ENCODE data around the gene TMEM245.

The TMEM245 gene

DNA sequence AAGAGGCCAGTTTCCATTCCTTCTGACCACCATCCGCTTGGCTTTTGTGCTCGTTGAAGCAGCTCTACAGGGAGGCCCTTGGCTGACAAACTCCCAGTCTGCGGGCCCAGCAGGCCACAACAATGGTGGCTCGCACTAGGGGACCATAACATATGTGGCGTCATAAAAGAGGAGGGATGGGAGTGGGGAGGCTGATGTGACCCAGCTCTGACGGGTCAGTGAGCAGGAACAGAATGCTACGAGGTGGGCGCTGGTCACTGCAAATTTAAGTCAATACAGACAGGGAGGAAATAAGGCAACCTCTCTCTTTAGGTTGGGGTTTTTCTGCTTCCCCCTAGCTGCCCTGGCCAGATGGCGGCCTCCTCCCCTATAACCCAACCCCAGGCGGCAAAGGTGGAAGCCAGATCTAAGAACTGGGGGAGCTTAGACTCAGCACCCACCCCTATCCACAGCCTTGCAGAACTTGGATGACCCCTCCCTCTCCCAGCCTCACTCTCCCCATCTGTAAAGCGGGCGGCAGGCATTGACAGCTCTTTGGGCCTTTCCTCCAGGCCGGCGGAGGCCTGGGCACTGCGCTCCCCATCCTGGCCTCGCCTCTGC is 46.5 kb upstream of the TMEM245 start:
- H2BK12ac ChIP-seq (ENCODE audit: low read length in 2 of 2) = no peak overlapping the region
- H3K4ac ChIP-seq (ENCODE audit: low read depth in 1 of 2, low read length in 2 of 2) = no peak overlapping the region
- no peak overlapping the region for H2BK15ac ChIP-seq (ENCODE audit: low read depth, poor library complexity, severe bottlenecking)
- H2BK120ac ChIP-seq (ENCODE audit: low read depth, low read length) = no peak overlapping the region
- H3K4me3 ChIP-seq (ENCODE audit: insufficient read depth in 1 of 2, low read depth in 1 of 2, low read length in 2 of 2) = no peak overlapping the region
- H3K23ac ChIP-seq (ENCODE audit: low read length in 2 of 2) = no peak overlapping the region
- H3K9ac ChIP-seq (ENCODE audit: low read length) = no peak overlapping the region
- H3K4me1 ChIP-seq (ENCODE audit: control insufficient read depth, insufficient read depth, low read depth, low read length) = peaks cover 3% of the 10 kb centered on the region
- H4K91ac ChIP-seq (ENCODE audit: low read length) = no peak overlapping the region
- 70% methylated on average over 16 of the region's 16 CpGs for WGBS
- H2AFZ ChIP-seq (ENCODE audit: low read depth, low read length) = no peak overlapping the region
- no peak overlapping the region for H3K4me2 ChIP-seq (ENCODE audit: low read length, poor library complexity, severe bottlenecking)
- peaks cover 32 to 64% of the 10 kb centered on the region in 2 experiments for H3K27me3 ChIP-seq (ENCODE audit: control insufficient read depth in 1 of 2, insufficient read depth in 1 of 2, low read length in 2 of 2)
- peaks cover 11% of the 10 kb centered on the region for H3K9me3 ChIP-seq (ENCODE audit: control insufficient read depth, low read length)
- no peaks in the 10 kb centered on the region for H3K36me3 ChIP-seq (ENCODE audit: control insufficient read depth in 1 of 2, insufficient read depth in 2 of 2, low read depth in 1 of 2, low read length in 2 of 2)
- H4K8ac ChIP-seq (ENCODE audit: low read length) = no peak overlapping the region
- H3K14ac ChIP-seq (ENCODE audit: low read length in 2 of 2) = no peak overlapping the region
- no peak overlapping the region for H2AK5ac ChIP-seq (ENCODE audit: low read length, severe bottlenecking)
- H3K79me1 ChIP-seq (replicated peaks; ENCODE audit: low read length, poor library complexity, severe bottlenecking) = no peaks in the 10 kb centered on the region
- no peak overlapping the region for H2BK5ac ChIP-seq (ENCODE audit: low read depth, low read length, poor library complexity, severe bottlenecking)
- no peak overlapping the region for H3K18ac ChIP-seq (ENCODE audit: low read depth in 1 of 2, low read length in 2 of 2)
- DNase-seq = no peak
- H3K27ac ChIP-seq (ENCODE audit: low read length, poor library complexity, severe bottlenecking) = no peak overlapping the region

DNA sequence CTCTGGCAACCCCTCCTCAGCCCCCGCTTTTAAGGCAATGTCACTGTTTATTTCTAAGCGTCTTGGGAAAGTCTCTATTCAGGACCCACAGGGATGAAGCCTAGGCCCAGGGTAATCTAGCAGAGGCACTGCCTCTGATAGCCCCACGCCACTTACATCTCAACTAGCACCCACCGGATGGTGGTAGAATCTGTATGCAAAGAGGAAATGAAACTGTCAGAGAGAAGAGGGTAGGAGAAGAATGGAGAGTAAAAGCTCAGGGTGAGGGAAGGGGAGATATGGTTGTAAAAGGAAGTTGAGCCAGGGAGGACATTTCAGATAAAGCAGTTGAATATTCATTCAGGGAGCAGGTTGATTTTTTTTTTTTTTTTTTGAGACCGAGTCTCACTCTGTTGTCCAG is 44.3 kb upstream of the TMEM245 start:
- no peak overlapping the region for H2BK15ac ChIP-seq (ENCODE audit: low read depth, poor library complexity, severe bottlenecking)
- peaks cover 3% of the 10 kb centered on the region for H3K4me1 ChIP-seq (ENCODE audit: control insufficient read depth, insufficient read depth, low read depth, low read length)
- H3K9ac ChIP-seq (ENCODE audit: low read length) = no peak overlapping the region
- WGBS = 83% methylated on average over 4 of the region's 5 CpGs
- no peak overlapping the region for H2BK120ac ChIP-seq (ENCODE audit: low read depth, low read length)
- H2AFZ ChIP-seq (ENCODE audit: low read depth, low read length) = no peak overlapping the region
- H3K4ac ChIP-seq (ENCODE audit: low read depth in 1 of 2, low read length in 2 of 2) = no peak overlapping the region
- no peak overlapping the region for H2AK5ac ChIP-seq (ENCODE audit: low read length, severe bottlenecking)
- no peak overlapping the region for H3K4me2 ChIP-seq (ENCODE audit: low read length, poor library complexity, severe bottlenecking)
- H3K79me1 ChIP-seq (replicated peaks; ENCODE audit: low read length, poor library complexity, severe bottlenecking) = no peaks in the 10 kb centered on the region
- peaks cover 11% of the 10 kb centered on the region for H3K9me3 ChIP-seq (ENCODE audit: control insufficient read depth, low read length)
- H3K4me3 ChIP-seq (ENCODE audit: insufficient read depth in 1 of 2, low read depth in 1 of 2, low read length in 2 of 2) = no peak overlapping the region
- H3K27me3 ChIP-seq (ENCODE audit: control insufficient read depth in 1 of 2, insufficient read depth in 1 of 2, low read length in 2 of 2) = peaks cover 32 to 65% of the 10 kb centered on the region in 2 experiments
- H3K27ac ChIP-seq (ENCODE audit: low read length, poor library complexity, severe bottlenecking) = no peak overlapping the region
- no peak overlapping the region for H2BK5ac ChIP-seq (ENCODE audit: low read depth, low read length, poor library complexity, severe bottlenecking)
- no peak for DNase-seq
- H3K36me3 ChIP-seq (ENCODE audit: control insufficient read depth in 1 of 2, insufficient read depth in 2 of 2, low read depth in 1 of 2, low read length in 2 of 2) = no peaks in the 10 kb centered on the region
- no peak overlapping the region for H3K14ac ChIP-seq (ENCODE audit: low read length in 2 of 2)
- no peak overlapping the region for H4K91ac ChIP-seq (ENCODE audit: low read length)
- no peak overlapping the region for H4K8ac ChIP-seq (ENCODE audit: low read length)
- H3K18ac ChIP-seq (ENCODE audit: low read depth in 1 of 2, low read length in 2 of 2) = no peak overlapping the region
- no peak overlapping the region for H3K23ac ChIP-seq (ENCODE audit: low read length in 2 of 2)
- H2BK12ac ChIP-seq (ENCODE audit: low read length in 2 of 2) = no peak overlapping the region

DNA sequence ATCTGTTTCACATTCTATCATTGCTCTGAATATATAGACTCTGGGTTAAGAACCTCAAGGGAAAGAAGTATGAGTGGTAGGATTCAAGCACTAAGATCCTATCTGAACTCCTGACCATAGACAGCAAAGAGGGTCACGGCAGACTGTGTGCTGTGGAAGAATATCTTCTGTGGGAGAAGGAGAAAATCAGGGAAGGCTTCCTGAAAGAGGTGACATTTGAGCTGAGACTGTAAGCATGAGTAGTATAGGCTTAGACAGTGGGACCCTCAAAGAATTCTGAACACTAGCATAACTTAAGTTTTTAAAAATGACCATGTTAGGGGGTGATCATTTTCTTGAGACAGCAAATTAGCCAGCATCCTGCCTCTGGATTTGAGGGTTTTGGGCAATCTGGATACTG is 43.4 kb upstream of the TMEM245 start:
- Histone ChIP-seq H4K8ac (ENCODE audit: low read length) (no peak overlapping the region), H2BK120ac (ENCODE audit: low read depth, low read length) (no peak overlapping the region), H3K27me3 (ENCODE audit: control insufficient read depth in 1 of 2, insufficient read depth in 1 of 2, low read length in 2 of 2) (peaks cover 30 to 62% of the 10 kb centered on the region in 2 experiments), H3K79me1 (replicated peaks; ENCODE audit: low read length, poor library complexity, severe bottlenecking) (no peaks in the 10 kb centered on the region), H3K4me1 (ENCODE audit: control insufficient read depth, insufficient read depth, low read depth, low read length) (peaks cover 3% of the 10 kb centered on the region), H2AFZ (ENCODE audit: low read depth, low read length) (no peak overlapping the region), H2AK5ac (ENCODE audit: low read length, severe bottlenecking) (no peak overlapping the region), H2BK5ac (ENCODE audit: low read depth, low read length, poor library complexity, severe bottlenecking) (no peak overlapping the region), H3K14ac (ENCODE audit: low read length in 2 of 2) (no peak overlapping the region), H3K18ac (ENCODE audit: low read depth in 1 of 2, low read length in 2 of 2) (no peak overlapping the region), H3K9ac (ENCODE audit: low read length) (no peak overlapping the region), H4K91ac (ENCODE audit: low read length) (no peak overlapping the region), H3K9me3 (ENCODE audit: control insufficient read depth, low read length) (peaks cover 11% of the 10 kb centered on the region), H3K4ac (ENCODE audit: low read depth in 1 of 2, low read length in 2 of 2) (no peak overlapping the region), H2BK15ac (ENCODE audit: low read depth, poor library complexity, severe bottlenecking) (no peak overlapping the region), H3K36me3 (ENCODE audit: control insufficient read depth in 1 of 2, insufficient read depth in 2 of 2, low read depth in 1 of 2, low read length in 2 of 2) (no peaks in the 10 kb centered on the region), H2BK12ac (ENCODE audit: low read length in 2 of 2) (no peak overlapping the region), H3K4me2 (ENCODE audit: low read length, poor library complexity, severe bottlenecking) (no peak overlapping the region), H3K23ac (ENCODE audit: low read length in 2 of 2) (no peak overlapping the region), H3K4me3 (ENCODE audit: insufficient read depth in 1 of 2, low read depth in 1 of 2, low read length in 2 of 2) (no peak overlapping the region), H3K27ac (ENCODE audit: low read length, poor library complexity, severe bottlenecking) (no peak overlapping the region)
- WGBS = 86% methylated on average over 1 of the region's 1 CpG
- DNase-seq = no peak

DNA sequence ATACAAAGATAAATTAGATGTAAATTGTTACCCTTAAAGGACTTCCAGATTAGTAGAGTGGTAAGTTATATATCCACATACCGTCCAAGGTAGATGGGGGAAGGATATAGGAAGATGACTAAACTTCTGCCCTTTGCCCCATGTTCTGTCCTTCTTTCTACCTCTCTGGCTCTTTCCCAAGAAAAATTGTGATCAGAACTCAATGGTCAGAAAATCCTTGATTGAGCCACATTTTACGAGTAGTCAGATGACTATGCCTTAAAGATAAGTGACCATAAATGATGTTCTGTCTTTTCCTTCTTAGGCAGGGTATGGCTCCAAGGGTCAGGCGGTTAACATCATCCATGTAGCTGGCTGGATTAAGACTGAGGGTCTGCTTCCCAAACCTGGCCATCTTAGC is 42.9 kb upstream of the TMEM245 start:
- Histone ChIP-seq H3K4ac (ENCODE audit: low read depth in 1 of 2, low read length in 2 of 2) (no peak overlapping the region), H4K8ac (ENCODE audit: low read length) (no peak overlapping the region), H3K27ac (ENCODE audit: low read length, poor library complexity, severe bottlenecking) (no peak overlapping the region), H2BK5ac (ENCODE audit: low read depth, low read length, poor library complexity, severe bottlenecking) (no peak overlapping the region), H2BK120ac (ENCODE audit: low read depth, low read length) (no peak overlapping the region), H3K23ac (ENCODE audit: low read length in 2 of 2) (no peak overlapping the region), H3K36me3 (ENCODE audit: control insufficient read depth in 1 of 2, insufficient read depth in 2 of 2, low read depth in 1 of 2, low read length in 2 of 2) (no peaks in the 10 kb centered on the region), H2BK15ac (ENCODE audit: low read depth, poor library complexity, severe bottlenecking) (no peak overlapping the region), H3K9me3 (ENCODE audit: control insufficient read depth, low read length) (peaks cover 11% of the 10 kb centered on the region), H2AK5ac (ENCODE audit: low read length, severe bottlenecking) (no peak overlapping the region), H4K91ac (ENCODE audit: low read length) (no peak overlapping the region), H3K4me1 (ENCODE audit: control insufficient read depth, insufficient read depth, low read depth, low read length) (peaks cover 3% of the 10 kb centered on the region), H2BK12ac (ENCODE audit: low read length in 2 of 2) (no peak overlapping the region), H3K4me2 (ENCODE audit: low read length, poor library complexity, severe bottlenecking) (no peak overlapping the region), H3K14ac (ENCODE audit: low read length in 2 of 2) (no peak overlapping the region), H2AFZ (ENCODE audit: low read depth, low read length) (no peak overlapping the region), H3K79me1 (replicated peaks; ENCODE audit: low read length, poor library complexity, severe bottlenecking) (no peaks in the 10 kb centered on the region), H3K9ac (ENCODE audit: low read length) (no peak overlapping the region), H3K18ac (ENCODE audit: low read depth in 1 of 2, low read length in 2 of 2) (no peak overlapping the region), H3K27me3 (ENCODE audit: control insufficient read depth in 1 of 2, insufficient read depth in 1 of 2, low read length in 2 of 2) (peaks cover 25 to 59% of the 10 kb centered on the region in 2 experiments), H3K4me3 (ENCODE audit: insufficient read depth in 1 of 2, low read depth in 1 of 2, low read length in 2 of 2) (no peak overlapping the region)
- WGBS = 92% methylated on average over 3 of the region's 3 CpGs
- DNase-seq = no peak

All from mesenchymal stem cell (in vitro differentiated cells and primary cell).